ENCODE results near the gene CGB2. TPM values are rescaled to one million over a fixed set of nuclear protein-coding genes. Genes with fewer than 3 reads are reported as not detected.

CGB2 gene
- total RNA-seq = not detected in 2 replicates

DNA sequence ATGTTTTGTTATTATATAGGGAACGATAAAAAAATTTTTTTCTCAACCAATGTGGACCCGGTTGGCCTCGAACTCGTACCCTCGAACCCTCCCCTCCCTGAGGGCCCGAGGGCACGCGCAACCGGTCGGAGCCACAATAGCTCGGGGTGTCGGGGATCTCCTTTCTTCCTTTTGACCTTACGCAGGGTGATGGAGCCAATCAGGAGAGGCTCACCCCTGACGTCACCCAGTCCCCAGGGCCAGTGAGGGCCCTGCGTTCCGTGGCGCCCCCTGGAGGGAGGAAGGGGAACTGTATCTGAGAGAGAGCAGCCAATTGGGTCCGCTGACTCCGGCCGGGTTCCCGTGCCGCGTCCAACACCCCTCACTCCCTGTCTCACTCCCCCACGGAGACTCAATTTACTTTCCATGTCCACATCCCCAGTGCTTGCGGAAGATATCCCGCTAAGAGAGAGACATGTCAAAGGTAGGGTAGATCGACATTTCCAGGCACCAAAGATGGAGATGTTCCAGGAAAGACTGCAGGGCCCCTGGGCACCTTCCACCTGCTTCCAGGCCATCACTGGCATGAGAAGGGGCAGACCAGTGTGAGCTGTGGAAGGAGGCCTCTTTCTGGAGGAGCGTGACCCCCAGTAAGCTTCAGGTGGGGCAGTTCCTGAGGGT lies at the start of gene CGB2:
Gene CGB2, plus strand, starts transcription at position 249 of the 660 bp plus-strand sequence. Its CDS starts 206 bp downstream, at position 455.

DNA sequence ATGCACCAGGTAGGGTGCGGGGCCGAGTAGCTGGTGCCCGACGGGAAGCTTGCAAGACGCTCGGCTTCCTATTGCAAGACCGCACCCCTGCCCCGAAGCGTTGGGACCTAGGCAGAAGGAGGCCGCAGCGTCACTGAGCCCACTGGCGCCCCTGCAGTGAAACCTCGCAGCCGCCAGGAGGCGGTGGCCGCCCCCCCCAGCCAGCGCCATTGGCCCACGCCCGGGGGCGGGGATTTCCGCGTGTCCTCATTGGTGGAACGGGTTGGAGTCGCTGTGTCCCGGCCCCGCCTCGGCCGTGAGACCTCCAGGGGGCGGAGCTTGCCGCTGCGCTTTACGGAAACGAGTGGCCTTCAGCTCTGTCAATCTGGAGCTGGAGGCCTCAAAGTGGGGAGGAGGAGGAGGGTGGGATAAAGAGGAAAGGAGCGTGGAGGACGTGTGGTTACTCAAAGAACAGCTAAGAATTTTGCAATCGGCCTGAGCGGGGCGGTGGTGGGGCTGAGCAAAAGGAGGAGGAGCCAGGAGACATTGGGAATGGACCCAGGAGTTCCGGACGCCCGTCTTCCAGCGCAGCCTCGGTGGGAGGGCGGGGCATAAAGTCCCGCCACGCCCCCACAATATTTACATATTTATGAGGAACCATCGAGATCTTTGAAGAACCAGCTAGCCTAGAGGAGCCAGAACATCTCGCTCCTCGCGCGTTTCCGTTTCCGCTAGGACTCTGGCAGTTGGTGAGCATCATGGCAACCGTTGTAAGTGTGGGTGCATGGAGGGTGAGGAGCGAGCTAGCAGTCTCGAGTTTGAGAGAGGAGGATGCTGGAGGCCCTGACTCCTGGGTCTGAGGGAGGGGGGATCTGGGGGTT lies 38.3 kb upstream of the CGB2 start, which contains the start of the genes GYS1 and RUVBL2:
Gene GYS1, minus strand, starts transcription at position 135 of the 860 bp plus-strand sequence. CDS start 197 bp downstream, outside the sequence.
Gene RUVBL2, plus strand, starts transcription at position 713 of the 860 bp plus-strand sequence. Its CDS starts 25 bp downstream, at position 738.

DNA sequence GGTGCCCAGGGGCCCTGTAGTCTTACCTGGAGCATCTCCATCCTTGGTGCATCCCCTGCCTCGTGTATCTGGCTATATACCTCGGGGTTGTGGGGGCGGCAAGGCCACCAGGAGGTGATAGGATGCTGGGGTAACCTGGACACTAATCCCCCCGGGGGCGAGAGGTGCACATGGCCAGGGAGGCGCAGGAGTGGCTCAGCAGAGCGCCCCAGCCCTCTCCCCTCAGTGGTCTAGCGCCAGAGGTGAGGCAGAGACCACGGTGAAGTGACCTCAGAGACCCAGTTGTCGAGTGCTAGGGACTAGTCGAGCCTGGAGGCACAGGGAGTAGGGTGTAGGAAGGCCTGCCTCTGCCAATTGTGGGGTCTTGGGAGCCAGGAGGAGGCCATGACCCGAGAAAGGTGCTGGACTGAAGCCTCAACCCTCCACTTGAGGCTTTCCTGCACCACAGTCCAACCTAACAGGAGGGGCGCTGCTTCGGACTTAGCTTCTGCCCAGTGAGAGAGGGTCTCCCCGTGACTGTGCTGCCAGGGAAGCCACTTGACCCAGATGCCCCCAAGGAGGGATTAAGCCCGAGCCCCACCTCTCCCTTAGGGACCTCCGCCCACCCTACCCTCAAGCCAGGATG lies 14.5 kb upstream of the CGB2 start, which contains the start of gene LHB:
Gene LHB, minus strand, starts transcription at position 51 of the 625 bp plus-strand sequence. Its CDS starts 10 bp downstream, at position 41.

DNA sequence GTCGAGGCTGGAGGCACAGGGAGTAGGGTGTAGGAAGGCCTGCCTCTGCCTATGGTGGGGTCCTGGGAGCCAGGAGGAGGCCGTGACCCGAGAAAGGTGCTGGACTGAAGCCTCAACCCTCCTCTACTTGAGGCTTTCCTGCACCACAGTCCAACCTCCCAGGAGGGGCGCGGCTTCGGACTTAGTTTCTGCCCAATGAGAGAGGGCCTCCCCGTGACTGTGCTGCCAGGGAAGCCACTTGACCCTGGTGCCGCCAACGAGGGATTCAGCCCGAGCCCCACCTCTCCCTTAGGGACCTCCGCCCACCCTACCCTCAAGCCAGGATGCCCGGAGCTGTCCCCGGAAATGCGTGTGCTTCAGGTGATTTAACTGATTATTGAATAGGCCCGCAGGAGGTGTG lies 7.5 kb upstream of the CGB2 start, which contains the start of gene CGB3:
Gene CGB3, minus strand, starts transcription at position 101 of the 400 bp plus-strand sequence. CDS start 362 bp downstream, outside the sequence.

DNA sequence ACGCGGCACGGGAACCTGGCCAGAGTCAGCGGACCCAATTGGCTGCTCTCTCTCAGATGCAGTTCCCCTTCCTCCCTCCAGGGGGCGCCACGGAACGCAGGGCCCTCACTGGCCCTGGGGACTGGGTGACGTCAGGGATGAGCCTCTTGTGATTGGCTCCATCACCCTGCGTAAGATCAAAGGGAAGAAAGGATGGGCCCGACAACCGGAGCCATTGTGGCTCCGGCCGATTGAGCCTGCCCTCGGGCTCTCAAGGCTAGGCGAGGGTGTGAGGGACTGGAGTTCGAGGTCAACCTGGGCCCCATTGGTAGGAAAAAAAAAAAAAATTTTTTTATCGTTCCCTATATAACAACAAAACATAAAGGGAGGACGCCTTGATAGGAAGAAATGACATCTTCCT lies 5.1 kb downstream of the CGB2 start, which contains the start of gene CGB1:
Gene CGB1, minus strand, starts transcription at position 81 of the 400 bp plus-strand sequence. CDS start 184 bp downstream, outside the sequence.

DNA sequence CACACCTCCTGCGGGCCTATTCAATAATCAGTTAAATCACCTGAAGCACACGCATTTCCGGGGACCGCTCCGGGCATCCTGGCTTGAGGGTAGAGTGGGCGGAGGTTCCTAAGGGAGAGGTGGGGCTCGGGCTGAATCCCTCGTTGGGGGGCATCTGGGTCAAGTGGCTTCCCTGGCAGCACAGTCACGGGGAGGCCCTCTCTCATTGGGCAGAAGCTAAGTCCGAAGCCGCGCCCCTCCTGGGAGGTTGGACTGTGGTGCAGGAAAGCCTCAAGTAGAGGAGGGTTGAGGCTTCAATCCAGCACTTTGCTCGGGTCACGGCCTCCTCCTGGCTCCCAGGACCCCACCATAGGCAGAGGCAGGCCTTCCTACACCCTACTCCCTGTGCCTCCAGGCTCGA lies 11.9 kb downstream of the CGB2 start, which contains the start of gene CGB5:
Gene CGB5, plus strand, starts transcription at position 301 of the 400 bp plus-strand sequence. CDS start 362 bp downstream, outside the sequence.

DNA sequence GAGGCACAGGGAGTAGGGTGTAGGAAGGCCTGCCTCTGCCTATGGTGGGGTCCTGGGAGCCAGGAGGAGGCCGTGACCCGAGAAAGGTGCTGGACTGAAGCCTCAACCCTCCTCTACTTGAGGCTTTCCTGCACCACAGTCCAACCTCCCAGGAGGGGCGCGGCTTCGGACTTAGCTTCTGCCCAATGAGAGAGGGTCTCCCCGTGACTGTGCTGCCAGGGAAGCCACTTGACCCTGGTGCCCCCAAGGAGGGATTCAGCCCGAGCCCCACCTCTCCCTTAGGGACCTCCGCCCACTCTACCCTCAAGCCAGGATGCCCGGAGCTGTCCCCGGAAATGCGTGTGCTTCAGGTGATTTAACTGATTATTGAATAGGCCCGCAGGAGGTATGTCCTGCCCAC lies 17.3 kb downstream of the CGB2 start, which contains the start of gene CGB8:
Gene CGB8, minus strand, starts transcription at position 101 of the 400 bp plus-strand sequence. CDS start 372 bp downstream, outside the sequence.

DNA sequence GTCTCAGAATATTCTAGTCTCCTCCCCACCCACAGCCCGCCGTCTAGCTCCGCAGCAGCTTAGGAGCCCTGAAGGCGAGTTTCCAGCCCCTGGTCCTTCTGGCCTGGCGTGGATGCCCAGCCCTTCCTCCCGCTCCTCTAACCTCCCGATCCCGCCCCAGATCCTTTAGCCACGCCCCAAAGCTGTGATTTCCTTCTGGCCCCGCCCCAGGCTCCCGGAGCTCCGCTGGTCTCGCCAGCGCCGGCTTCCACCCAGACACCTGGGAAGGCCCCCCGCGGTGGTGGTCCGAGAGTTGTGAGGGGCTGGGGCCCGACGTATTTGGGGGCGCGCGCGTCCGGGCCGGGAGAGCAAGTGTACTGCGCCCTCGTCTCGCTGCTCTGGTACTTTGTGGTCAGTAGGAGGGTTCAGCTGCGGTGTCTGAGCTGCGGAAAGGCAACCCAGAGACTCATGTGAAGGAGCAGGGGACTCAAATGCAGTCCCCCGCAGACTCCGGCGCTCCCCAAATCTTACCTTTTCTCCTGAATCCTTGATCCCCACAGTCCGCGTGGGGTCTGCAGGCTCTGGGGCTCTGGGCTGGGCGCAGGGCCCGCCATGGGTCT lies 26.0 kb downstream of the CGB2 start, which contains the start of gene CGB7:
Gene CGB7, minus strand, starts transcription at position 114 of the 599 bp plus-strand sequence. CDS start 2,374 bp downstream, outside the sequence.

DNA sequence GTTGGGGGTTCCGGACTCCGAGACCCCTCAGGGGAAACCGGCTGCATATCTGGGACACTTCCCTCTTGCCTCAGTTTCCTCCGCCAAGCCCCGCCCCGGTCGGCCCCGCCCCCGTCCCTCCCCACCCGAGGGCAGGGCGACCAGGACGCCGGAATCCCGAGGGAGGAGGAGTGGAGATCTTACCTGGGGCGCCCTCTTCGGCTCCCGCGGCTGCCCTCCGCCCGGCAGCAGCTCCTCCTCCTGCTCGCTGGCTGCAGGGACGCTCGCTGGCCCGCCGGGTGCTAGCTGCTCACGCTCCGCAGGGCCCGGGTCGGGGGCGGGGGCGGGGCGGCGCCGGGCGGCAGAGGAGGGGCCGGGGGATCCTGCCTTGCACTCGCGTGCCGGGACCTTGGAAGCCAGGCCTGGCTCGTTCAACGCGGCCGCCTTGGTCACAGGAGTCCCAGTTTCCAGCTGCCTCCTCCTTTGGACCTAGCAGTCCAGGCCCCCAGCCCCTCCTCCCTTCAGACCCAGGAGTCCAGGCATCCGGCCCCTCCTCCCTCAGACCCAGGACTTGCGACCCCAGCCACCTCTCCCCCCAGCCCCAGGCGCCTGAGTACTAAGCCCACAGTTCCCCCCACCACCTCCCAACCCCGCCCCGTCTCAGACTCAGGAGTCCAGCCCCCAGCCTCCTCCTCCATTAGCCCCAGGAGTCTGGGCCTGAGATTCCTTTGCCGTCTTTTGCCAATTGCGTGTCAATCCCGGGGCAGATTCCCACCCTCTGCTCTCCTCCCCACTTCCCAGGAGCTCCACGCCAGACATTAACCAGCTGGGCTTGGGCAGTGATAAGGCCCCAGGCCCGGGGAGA lies 33.3 kb downstream of the CGB2 start, which contains the start of gene NTF4:
Gene NTF4, minus strand, starts transcription at position 51 of the 844 bp plus-strand sequence. CDS start 2,821 bp downstream, outside the sequence.

Other genes with a start within 250 kb of the CGB2 start
- gene BCAT2, start 220.9 kb upstream of the CGB2 start, total RNA-seq = 55.0 and 59.9 TPM in 2 replicates
- gene HSD17B14, start 195.4 kb upstream of the CGB2 start, total RNA-seq = 5.9 and 14.9 TPM in 2 replicates
- 10.3 and 28.0 TPM in 2 replicates for gene PLEKHA4, start 163.3 kb upstream of the CGB2 start, total RNA-seq
- 46.6 and 66.4 TPM in 2 replicates for gene PPP1R15A, start 159.5 kb upstream of the CGB2 start, total RNA-seq
- 0.09 TPM in 1 of 2 replicates, not detected in the other for gene TULP2, start 133.1 kb upstream of the CGB2 start, total RNA-seq
- 322 and 497 TPM in 2 replicates for gene NUCB1, start 131.6 kb upstream of the CGB2 start, total RNA-seq
- 0.68 TPM in 1 of 2 replicates, not detected in the other for gene DHDH, start 98.2 kb upstream of the CGB2 start, total RNA-seq
- 74.8 and 110 TPM in 2 replicates for gene BAX, start 77.0 kb upstream of the CGB2 start, total RNA-seq
- 6,635 and 8,342 TPM in 2 replicates for gene FTL, start 66.6 kb upstream of the CGB2 start, total RNA-seq
- 39.2 and 79.2 TPM in 2 replicates for gene GYS1, start 38.6 kb upstream of the CGB2 start, total RNA-seq
- 100 and 106 TPM in 2 replicates for gene RUVBL2, start 38.0 kb upstream of the CGB2 start, total RNA-seq
- gene LHB, start 14.8 kb upstream of the CGB2 start, total RNA-seq = not detected in 2 replicates
- gene CGB3, start 7.6 kb upstream of the CGB2 start, total RNA-seq = not detected in 2 replicates
- not detected in 2 replicates for gene CGB1, start 5.0 kb downstream of the CGB2 start, total RNA-seq
- not detected in 2 replicates for gene CGB5, start 12.0 kb downstream of the CGB2 start, total RNA-seq
- not detected in 2 replicates for gene CGB8, start 17.2 kb downstream of the CGB2 start, total RNA-seq
- gene CGB7, start 25.9 kb downstream of the CGB2 start, total RNA-seq = 0.35 TPM in 1 of 2 replicates, not detected in the other
- gene NTF4, start 32.9 kb downstream of the CGB2 start, total RNA-seq = 1.1 TPM in 1 of 2 replicates, not detected in the other
- not detected in 2 replicates for gene KCNA7, start 40.8 kb downstream of the CGB2 start, total RNA-seq
- 109 and 117 TPM in 2 replicates for gene SNRNP70, start 53.6 kb downstream of the CGB2 start, total RNA-seq
- 9.8 and 12.3 TPM in 2 replicates for gene LIN7B, start 82.5 kb downstream of the CGB2 start, total RNA-seq
- 3.2 and 12.3 TPM in 2 replicates for gene C19orf73, start 87.3 kb downstream of the CGB2 start, total RNA-seq
- 2.8 TPM in 2 replicates for gene PPFIA3, start 87.7 kb downstream of the CGB2 start, total RNA-seq
- gene HRC, start 123.5 kb downstream of the CGB2 start, total RNA-seq = 1.2 and 3.2 TPM in 2 replicates
- 15.2 and 27.5 TPM in 2 replicates for gene TRPM4, start 125.9 kb downstream of the CGB2 start, total RNA-seq

Measured in pericardium fibroblast (primary cell).